Effector CD4-positive, alpha-beta T cell (primary cell): Measurements from ENCODE around the gene E2F7. TPM values are rescaled to one million over a fixed set of nuclear protein-coding genes. Genes with fewer than 3 reads are reported as not detected.
"Not testable (repeated sequence)": the region's sequence is repeated elsewhere in the genome, so short reads cannot be mapped to it uniquely, and the experiment has no call there.

Experiments
- DNase-seq: peaks from one replicate; pipeline ENCODE4 v3.0.0-alpha.2; 2020
- total RNA-seq: gene quantifications from one replicate; lab custom pipeline; 2026; lab: John Stamatoyannopoulos, UW

Gene E2F7, protein sequence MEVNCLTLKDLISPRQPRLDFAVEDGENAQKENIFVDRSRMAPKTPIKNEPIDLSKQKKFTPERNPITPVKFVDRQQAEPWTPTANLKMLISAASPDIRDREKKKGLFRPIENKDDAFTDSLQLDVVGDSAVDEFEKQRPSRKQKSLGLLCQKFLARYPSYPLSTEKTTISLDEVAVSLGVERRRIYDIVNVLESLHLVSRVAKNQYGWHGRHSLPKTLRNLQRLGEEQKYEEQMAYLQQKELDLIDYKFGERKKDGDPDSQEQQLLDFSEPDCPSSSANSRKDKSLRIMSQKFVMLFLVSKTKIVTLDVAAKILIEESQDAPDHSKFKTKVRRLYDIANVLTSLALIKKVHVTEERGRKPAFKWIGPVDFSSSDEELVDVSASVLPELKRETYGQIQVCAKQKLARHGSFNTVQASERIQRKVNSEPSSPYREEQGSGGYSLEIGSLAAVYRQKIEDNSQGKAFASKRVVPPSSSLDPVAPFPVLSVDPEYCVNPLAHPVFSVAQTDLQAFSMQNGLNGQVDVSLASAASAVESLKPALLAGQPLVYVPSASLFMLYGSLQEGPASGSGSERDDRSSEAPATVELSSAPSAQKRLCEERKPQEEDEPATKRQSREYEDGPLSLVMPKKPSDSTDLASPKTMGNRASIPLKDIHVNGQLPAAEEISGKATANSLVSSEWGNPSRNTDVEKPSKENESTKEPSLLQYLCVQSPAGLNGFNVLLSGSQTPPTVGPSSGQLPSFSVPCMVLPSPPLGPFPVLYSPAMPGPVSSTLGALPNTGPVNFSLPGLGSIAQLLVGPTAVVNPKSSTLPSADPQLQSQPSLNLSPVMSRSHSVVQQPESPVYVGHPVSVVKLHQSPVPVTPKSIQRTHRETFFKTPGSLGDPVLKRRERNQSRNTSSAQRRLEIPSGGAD
- not detected for total RNA-seq

GRCh38 chr12:77065361-77066204, at the start of gene E2F7:
Gene E2F7, minus strand, starts transcription at chr12:77065569. Its CDS starts 934 bp downstream, at chr12:77064635.
- DNase-seq = peak; percentile 66

DNA sequence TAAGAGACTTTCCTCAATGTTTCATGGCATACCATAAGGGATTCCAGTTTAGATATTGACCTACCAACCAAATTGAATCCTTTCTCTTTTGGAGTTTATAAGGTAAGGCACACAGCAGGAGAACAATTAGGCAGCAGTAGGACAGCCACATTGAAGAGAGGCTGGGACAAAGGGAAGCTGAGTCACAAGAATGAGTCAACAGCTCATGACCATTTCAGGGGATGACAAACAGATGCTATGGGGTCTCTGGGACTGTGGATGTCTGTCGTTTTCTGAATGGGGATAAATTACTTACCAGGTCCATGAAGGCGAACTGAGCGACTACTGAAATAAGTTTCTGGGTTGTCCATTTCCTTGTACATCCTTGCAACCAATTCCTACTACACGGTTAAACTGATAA, 48.6 kb upstream of the E2F7 start:
- no peak for DNase-seq

- no peak for DNase-seq
These were observed 43.3 kb upstream of the E2F7 start for GRCh38 chr12:77108707-77109106.

- no peak for DNase-seq
These were observed 41.8 kb upstream of the E2F7 start for GRCh38 chr12:77107121-77107520.

GRCh38 chr12:77104792-77105191, 39.4 kb upstream of the E2F7 start:
- DNase-seq = no peak

- no peak for DNase-seq
These were observed 38.9 kb upstream of the E2F7 start for GRCh38 chr12:77104286-77104685.

DNA sequence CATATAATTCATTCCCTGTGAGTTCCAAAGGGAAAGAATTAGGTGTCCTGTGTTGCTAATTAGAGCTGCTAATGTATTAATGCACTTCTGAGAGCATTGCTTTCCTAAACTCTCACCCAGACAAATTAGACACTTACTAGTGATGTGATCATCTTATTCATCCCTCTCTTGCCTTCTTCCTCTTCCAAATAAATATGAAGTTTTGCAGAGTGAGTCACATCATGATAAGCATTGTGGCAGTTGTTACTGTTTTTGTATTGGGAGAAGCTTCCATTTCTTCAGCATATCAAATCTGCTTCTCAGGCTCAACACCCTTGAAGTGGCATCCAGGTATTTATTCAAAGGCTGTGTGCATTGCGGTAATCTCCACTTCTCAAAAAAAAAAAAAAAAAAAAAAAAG, 37.3 kb upstream of the E2F7 start:
- DNase-seq = no peak

- DNase-seq = no peak
These were observed 36.8 kb upstream of the E2F7 start for GRCh38 chr12:77102123-77102522.

GRCh38 chr12:77099799-77100198, 34.4 kb upstream of the E2F7 start:
- no peak for DNase-seq

GRCh38 chr12:77097846-77098245, 32.5 kb upstream of the E2F7 start:
- DNase-seq = no peak

GRCh38 chr12:77092227-77092626, 26.9 kb upstream of the E2F7 start:
- not testable (repeated sequence) for DNase-seq

DNA sequence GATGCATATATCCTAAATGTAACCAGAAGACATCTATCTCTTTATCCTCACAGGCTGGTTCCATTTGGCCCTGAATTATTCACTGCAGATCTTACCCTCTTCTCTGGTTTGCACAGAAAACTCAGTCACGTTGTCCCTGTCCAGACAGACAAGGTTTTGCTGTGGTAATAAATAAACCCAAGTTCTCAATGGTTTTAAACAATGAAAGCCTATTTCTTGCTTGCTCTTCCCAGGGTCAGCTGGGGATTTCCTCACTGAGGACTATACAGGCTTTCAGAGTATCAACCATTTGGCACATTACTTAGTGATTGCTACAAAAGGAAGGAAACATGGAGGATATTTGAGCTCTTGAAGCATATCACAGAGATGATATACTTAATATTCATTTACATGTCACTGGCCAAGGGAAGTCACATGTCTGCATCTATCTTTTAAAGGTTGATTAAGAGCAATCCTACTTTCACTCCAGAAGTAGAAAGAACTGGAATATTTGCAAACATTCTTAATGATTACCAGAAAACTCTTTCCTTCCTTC, 24.4 kb upstream of the E2F7 start:
- DNase-seq = no peak

DNA sequence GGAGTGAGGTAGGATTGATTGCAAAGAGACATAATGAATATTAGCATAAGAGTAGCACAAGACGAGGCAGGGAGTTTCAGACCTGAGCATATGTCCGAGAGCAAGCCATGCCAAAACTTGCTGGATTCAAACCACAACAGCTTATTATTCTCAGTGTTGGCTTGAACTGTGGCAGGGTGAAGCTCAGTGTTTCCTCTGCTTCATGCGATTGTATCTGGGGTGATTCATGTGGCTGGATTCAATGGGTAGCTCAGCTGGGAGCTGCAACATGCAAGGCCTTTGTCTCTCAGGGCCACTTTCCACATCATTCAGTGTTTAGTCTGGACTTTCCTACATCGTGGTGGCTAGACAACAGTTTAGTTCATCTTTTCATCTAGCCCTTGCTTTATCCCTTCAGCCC, 22.1 kb upstream of the E2F7 start:
- no peak for DNase-seq

DNA sequence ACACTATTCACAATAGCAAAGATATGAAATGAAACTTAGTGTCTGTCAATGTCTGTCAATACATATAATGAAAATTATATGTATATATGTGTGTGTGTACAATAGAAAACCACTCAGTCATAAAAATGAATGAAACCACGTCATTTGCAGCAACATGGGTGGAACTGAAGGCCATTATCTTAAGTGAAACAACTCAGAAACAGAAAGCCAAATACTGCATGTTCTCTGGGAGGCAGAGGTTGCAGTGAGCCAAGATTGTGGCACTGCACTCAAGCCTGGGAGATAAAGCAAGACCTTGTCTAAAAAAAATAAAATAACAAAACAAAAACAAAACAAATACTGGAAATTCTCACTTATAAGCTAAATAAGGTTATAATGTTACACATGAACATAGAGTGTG, 16.7 kb upstream of the E2F7 start:
- no peak for DNase-seq

DNA sequence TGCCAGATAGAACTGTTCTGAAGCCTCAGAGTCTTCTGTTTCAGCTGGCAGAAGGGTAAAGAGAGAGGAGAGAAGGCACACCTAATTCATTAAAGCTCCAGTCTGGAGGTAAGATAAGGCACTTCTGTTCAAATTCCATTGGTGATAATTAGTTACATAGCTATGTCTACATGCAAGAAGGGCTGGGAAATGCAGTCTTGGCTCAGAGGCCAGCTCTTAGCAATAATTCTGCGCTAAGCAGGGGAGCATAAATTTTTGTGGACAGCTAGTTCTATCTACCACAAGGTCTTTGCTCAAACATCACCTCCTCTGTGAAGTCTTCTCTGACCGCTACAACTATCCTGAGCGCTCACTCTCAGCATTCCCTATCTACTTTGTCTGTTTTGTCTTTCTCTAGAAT, 14.3 kb upstream of the E2F7 start:
- no peak for DNase-seq

DNA sequence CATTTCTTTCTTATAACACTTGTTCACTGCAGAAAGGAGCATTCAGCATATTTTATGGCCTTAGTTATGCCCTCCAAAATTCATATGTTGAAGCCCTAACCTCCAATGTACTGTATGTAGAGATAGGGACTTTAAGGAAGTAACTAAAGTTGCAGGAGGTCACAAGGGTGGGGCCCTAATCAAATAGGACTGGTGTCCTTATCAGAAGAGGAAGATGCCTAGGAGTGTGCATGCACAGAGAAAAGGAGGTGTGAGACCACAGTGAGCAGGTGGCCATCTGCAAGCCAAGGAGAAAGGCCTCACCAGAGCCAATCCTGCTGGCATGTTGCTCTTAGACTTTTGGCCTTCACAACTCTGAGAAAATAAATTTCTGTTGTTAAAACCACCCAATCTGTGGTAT, 12.9 kb upstream of the E2F7 start:
- no peak for DNase-seq

DNA sequence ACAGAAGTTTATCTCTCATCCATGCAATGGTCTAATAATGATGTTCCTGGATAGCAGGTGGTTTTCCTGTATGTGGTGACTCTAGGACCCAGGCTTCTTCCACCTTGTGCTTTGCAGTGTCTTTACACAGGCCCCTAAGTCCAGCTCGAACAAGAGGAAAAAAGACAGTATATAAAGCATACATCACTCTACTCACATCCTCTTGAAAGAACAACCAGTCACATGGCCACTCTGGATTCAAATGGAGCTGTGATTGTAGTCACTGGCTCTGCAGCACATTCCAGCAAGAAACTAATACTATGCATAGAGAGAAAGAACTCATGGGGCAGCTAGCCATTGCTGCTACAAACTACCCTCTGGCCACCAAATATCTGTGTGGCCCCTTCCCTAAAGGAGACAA, 11.5 kb upstream of the E2F7 start:
- no peak for DNase-seq

- not testable (repeated sequence) for DNase-seq
These were observed 8.5 kb upstream of the E2F7 start for GRCh38 chr12:77073894-77074293.

GRCh38 chr12:77072833-77073495, 7.6 kb upstream of the E2F7 start:
- no peak for DNase-seq

- no peak for DNase-seq
These were observed 5.6 kb upstream of the E2F7 start for GRCh38 chr12:77070800-77071449.

- no peak for DNase-seq
These were observed 5.0 kb upstream of the E2F7 start for GRCh38 chr12:77070382-77070781.
